BJ (cell line): ENCODE results near the gene SKIDA1. TPM values are rescaled to one million over a fixed set of nuclear protein-coding genes. Genes with fewer than 3 reads are reported as not detected.

Experiments used
- CTCF ChIA-PET: fragments of 350-600 bp; formaldehyde crosslinking; extraction: SDS; loops from one replicate; lab custom pipeline; 2021; ENCODE audit warnings: antibody characterized with exemption, inconsistent platforms; lab: Yijun Ruan, JAX
- POLR2A ChIA-PET: fragments of 300-600 bp; sonication (Branson Sonifier 250); formaldehyde crosslinking; extraction: SDS; loops from one replicate; lab custom pipeline; 2021; ENCODE audit warnings: antibody characterized with exemption; lab: Charles Lee
- DNase-seq: peaks from one replicate; pipeline ENCODE4 v3.0.0-alpha.2; 2011; ENCODE audit warnings: low read depth
- H3K27me3 ChIP-seq: 2 replicates; pipeline ENCODE4 v1.6.0; 2011; ENCODE audit warnings: low read length; ENCODE audit not compliant: control insufficient read depth, insufficient read depth
- H3K36me3 ChIP-seq: 2 replicates; pipeline ENCODE4 v1.5.1; 2011; ENCODE audit warnings: low read length; ENCODE audit not compliant: control insufficient read depth, insufficient read depth
- H3K4me3 ChIP-seq: 2 replicates; pipeline ENCODE4 v1.5.1; 2011; ENCODE audit warnings: low read depth, mild to moderate bottlenecking, control low read depth, low read length
- polyA plus RNA-seq: library from polyadenylated mRNA; depleted of rRNA; stranded (reverse); fragments of >200 nt; gene quantifications from 2 replicates; pipeline ENCODE4 v1.2.3, GENCODE V29; 2011
- TF ChIP-seq, protein P1 (sequence below): IDR thresholded peaks from 2 replicates; pipeline ENCODE4 v1.5.1; 2011; ENCODE audit warnings: low read depth, mild to moderate bottlenecking, control low read depth, inconsistent platforms, low read length, moderate library complexity; ENCODE audit not compliant: insufficient read depth

Gene SKIDA1
- polyA plus RNA-seq, 1 experiment, result 0.27 TPM

DNA sequence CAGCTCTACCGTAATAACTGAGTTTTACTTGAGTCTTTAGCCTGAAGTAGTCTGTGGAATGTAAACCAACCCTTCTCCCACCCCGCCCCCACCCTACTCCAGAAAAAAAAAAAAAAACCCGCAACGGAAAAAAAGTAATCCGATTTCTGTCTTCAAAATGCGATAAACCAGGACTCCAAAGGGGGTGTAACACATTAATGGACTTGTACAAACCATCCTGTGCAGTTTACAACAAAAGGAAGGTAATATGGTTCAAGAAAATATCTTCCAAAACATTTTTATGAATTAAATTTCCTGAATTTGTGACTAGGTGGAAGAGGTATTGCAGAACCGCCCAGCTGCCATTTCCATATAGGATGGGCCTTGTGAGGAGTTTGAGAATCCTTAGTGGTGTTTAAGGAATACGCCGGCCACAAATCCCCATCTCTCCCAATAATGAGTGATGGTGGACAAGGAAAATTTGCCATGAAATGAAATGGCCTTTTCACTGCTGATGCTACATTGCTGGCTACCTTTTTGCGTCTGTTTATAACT is 10.6 kb downstream of the SKIDA1 start:
- ChIA-PET CTCF (interaction anchor here (0.6 to 3.5 kb wide), 5 partner anchors 9 to 235 kb away, joined by 3 to 22 read pairs (median 14); no protein-coding TSS in a partner anchor), POLR2A (interaction anchor here (0.7 kb wide), 1 partner anchor 213 kb away, joined by 5 read pairs; no protein-coding TSS in a partner anchor)

DNA sequence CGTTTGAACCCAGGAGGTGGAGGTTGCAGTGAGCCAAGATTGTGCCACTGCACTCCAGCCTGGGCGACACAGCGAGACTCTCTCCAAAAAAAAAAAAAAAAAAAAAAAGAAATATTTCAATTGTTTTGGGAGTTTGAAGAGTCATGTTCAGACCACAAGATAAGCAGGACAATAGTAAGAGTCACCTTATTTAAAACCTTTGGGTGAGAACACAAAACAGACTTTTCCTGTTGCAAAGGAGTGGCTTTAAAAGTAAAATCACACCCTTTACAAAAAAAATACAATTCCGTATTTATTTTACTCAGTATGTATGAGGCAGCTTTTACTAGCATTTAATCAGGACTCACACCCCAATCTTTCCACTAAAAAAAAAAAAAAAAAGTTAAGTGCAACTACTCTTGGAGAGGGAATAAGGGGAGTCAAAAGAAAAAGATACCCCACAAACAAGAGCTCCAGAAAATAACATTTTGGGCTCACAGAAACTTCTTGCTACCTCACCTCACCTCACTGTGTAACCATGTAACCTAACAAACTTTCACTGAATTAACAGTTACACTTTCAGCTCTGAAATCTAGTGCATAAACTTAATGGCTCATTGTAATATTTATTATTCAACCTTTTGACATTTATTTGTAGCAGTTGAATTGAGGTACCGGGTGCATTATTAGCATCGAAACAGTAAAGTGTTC is 11.2 kb downstream of the SKIDA1 start:
- ChIA-PET CTCF (interaction anchor here (2.8 to 3.5 kb wide), 3 partner anchors 18 to 235 kb away, joined by 14 to 22 read pairs (median 17); no protein-coding TSS in a partner anchor), POLR2A (interaction anchor here (0.6 to 0.7 kb wide), 3 partner anchors 209 to 1142 kb away, joined by 3 to 5 read pairs (median 3); no protein-coding TSS in a partner anchor)
- no peak for DNase-seq
- no peaks in the 10 kb centered on the region for H3K36me3 ChIP-seq
- peak overlapping the region; percentile 20 for H3K4me3 ChIP-seq
- no peaks in the 10 kb centered on the region for H3K27me3 ChIP-seq
- TF ChIP-seq, protein P1, sequence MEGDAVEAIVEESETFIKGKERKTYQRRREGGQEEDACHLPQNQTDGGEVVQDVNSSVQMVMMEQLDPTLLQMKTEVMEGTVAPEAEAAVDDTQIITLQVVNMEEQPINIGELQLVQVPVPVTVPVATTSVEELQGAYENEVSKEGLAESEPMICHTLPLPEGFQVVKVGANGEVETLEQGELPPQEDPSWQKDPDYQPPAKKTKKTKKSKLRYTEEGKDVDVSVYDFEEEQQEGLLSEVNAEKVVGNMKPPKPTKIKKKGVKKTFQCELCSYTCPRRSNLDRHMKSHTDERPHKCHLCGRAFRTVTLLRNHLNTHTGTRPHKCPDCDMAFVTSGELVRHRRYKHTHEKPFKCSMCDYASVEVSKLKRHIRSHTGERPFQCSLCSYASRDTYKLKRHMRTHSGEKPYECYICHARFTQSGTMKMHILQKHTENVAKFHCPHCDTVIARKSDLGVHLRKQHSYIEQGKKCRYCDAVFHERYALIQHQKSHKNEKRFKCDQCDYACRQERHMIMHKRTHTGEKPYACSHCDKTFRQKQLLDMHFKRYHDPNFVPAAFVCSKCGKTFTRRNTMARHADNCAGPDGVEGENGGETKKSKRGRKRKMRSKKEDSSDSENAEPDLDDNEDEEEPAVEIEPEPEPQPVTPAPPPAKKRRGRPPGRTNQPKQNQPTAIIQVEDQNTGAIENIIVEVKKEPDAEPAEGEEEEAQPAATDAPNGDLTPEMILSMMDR, result no peak

More for the DNA sequence above, 10.6 kb downstream of the SKIDA1 start:
- no peak for DNase-seq
- TF ChIP-seq, protein P1, result no peak
- H3K4me3 ChIP-seq, result peak overlapping the region; percentile 59
- no peaks in the 10 kb centered on the region for H3K27me3 ChIP-seq
- H3K36me3 ChIP-seq, result no peaks in the 10 kb centered on the region

DNA sequence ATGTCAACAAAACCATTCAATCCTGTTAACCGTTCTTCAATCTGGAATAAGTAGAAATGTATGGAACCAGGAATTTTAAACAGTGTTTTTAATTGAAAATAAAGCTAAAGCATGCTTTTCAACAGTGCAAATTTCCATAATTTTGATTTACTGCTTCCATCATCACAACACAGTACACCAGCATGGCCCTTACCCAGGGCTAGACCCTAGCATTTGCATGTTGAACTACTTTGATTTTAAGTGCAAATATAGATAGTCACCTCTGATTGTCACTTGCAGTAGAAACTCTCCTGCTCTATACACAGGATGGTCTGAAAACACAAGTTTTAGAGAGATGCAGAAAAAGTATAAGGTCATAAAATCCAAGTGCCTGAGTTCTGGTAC is 12.1 kb downstream of the SKIDA1 start:
- H3K36me3 ChIP-seq, result no peaks in the 10 kb centered on the region
- TF ChIP-seq, protein P1, result no peak
- CTCF ChIA-PET, result interaction anchor here (0.7 kb wide), 1 partner anchor 17 kb away, joined by 3 read pairs; no protein-coding TSS in a partner anchor
- no peak for DNase-seq
- no peak overlapping the region for H3K4me3 ChIP-seq
- POLR2A ChIA-PET, result no interaction called here
- no peaks in the 10 kb centered on the region for H3K27me3 ChIP-seq

DNA sequence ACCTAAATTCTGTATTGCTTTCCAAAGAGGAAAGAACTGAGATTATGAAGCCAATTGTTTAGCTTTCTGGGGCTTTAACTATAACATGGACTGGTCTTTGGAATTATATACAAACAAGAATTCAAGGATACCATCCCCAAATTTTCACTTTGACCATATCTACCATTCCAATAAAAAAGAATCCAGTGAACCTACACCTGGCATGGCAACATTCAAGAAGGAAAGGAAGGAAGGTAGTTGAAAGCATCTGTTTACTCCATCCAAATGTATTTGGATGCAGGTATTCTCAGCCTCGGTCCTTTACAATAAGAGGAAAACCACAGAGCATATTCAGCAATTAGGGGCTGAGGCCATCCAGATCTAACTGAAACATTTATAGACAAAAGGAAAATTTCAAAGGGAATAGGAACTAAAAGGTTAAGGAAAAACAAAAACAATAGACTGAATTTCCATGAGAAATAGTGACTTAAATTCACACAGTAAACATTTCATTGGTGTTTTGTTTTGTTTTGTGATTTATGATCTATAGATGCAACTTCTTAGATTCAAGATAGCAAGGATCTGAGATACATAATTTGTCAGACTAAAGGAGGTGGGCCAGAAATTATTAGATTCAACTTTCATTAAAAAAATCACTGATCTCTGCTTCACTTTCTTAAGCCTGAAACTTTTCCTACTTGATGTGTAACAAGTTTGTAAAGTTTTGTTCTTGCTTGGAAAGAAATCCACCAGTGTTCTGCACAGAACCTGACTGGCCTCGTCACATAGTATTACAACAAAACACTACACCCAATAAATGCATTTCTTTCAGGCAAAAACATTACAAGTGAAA is 12.7 kb downstream of the SKIDA1 start:
- Histone ChIP-seq H3K27me3 (no peaks in the 10 kb centered on the region), H3K36me3 (no peaks in the 10 kb centered on the region), H3K4me3 (no peak overlapping the region)
- TF ChIP-seq, protein P1, result no peak
- ChIA-PET POLR2A (no interaction called here), CTCF (interaction anchor here (0.7 to 5.3 kb wide), 3 partner anchors 16 to 221 kb away, joined by 3 to 34 read pairs (median 3); no protein-coding TSS in a partner anchor)
- DNase-seq, result no peak
